B cell (primary cell): ENCODE measurements around the gene S100PBP. TPM values are rescaled to one million over a fixed set of nuclear protein-coding genes. Genes with fewer than 3 reads are reported as not detected.

Experiments used
- ATAC-seq: fragments of 200-7000 bp; cut with Tn5 transposase; one replicate; pipeline ENCODE4 v1.10.0; 2021; ENCODE audit warnings: low read depth, mild to moderate bottlenecking, moderate number of reproducible peaks, moderate library complexity
- CTCF ChIA-PET: fragments of 350-600 bp; sonication (Branson Sonifier 250); formaldehyde crosslinking; loops from one replicate; lab custom pipeline; 2021; ENCODE audit warnings: antibody characterized with exemption, inconsistent platforms; lab: Charles Lee
- POLR2A ChIA-PET: fragments of 350-600 bp; sonication (Branson Sonifier 250); formaldehyde crosslinking; loops from one replicate; lab custom pipeline; 2021; ENCODE audit warnings: antibody characterized with exemption; lab: Charles Lee
- DNase-seq: peaks from one replicate; pipeline ENCODE4 v3.0.0; 2013
- H2AFZ ChIP-seq: 2 replicates; pipeline ENCODE4 v1.6.1; 2012; ENCODE audit warnings: mild to moderate bottlenecking, low read depth, low read length; ENCODE audit not compliant: insufficient read depth, poor library complexity, severe bottlenecking
- H3K27ac ChIP-seq, 2 donors: 1 replicate in 1 of 2; 2 replicates in 1 of 2; pipeline ENCODE4 v1.5.1; 2012 to 2013; ENCODE audit warnings: low read length in 2 of 2, mild to moderate bottlenecking in 2 of 2, moderate library complexity in 1 of 2
- H3K27me3 ChIP-seq, 4 experiments: fragments of 200-600 bp in 1 of 4; sonication (generic) in 1 of 4; replicated peaks in 1 of 4; 1 replicate in 2 of 4; 2 replicates in 2 of 4; pipeline versions ENCODE4 v1.6.1 to v1.7.0; 2013 to 2016; ENCODE audit warnings: low read length in 3 of 4, mild to moderate bottlenecking in 2 of 4, mixed read lengths in 1 of 4, moderate library complexity in 1 of 4; ENCODE audit not compliant: insufficient read depth in 4 of 4, control insufficient read depth in 3 of 4; ENCODE audit errors: control extremely low read depth in 1 of 4
- H3K36me3 ChIP-seq, 2 experiments: replicated peaks in 1 of 2; 1 replicate in 1 of 2; 2 replicates in 1 of 2; pipeline versions ENCODE4 v1.6.1 to v1.7.1; 2013; ENCODE audit warnings: low read length in 1 of 2; ENCODE audit not compliant: insufficient read depth in 2 of 2, control insufficient read depth in 1 of 2; ENCODE audit errors: control extremely low read depth in 1 of 2, extremely low read depth in 1 of 2
- H3K4me1 ChIP-seq, 2 donors: fragments of 200-600 bp in 1 of 2; sonication (generic) in 1 of 2; 1 replicate in 1 of 2; 2 replicates in 1 of 2; pipeline versions ENCODE4 v1.5.1 to v1.6.1; 2013 to 2017; ENCODE audit warnings: low read length in 2 of 2; ENCODE audit not compliant: control insufficient read depth in 2 of 2, insufficient read depth in 2 of 2
- H3K4me2 ChIP-seq: replicated peaks from 2 replicates; pipeline ENCODE3; 2012; ENCODE audit warnings: mild to moderate bottlenecking, low read depth, low read length; ENCODE audit not compliant: poor library complexity, severe bottlenecking
- H3K4me3 ChIP-seq, 5 experiments: fragments of 200-600 bp in 1 of 5; sonication (generic) in 1 of 5; 1 replicate in 3 of 5; 2 replicates in 2 of 5; pipeline versions ENCODE4 v1.5.1 to v1.7.0; 2011 to 2016; ENCODE audit warnings: low read length in 4 of 5, mild to moderate bottlenecking in 4 of 5, low read depth in 2 of 5, control low read depth in 1 of 5, moderate library complexity in 1 of 5; ENCODE audit not compliant: insufficient read depth in 1 of 5; ENCODE audit errors: control extremely low read depth in 1 of 5, extremely low read depth in 1 of 5
- H3K79me2 ChIP-seq: fragments of 200-600 bp; sonication (generic); one replicate; pipeline ENCODE4 v1.6.0; 2016; ENCODE audit warnings: low read length; ENCODE audit not compliant: control insufficient read depth, insufficient read depth
- H3K9ac ChIP-seq: fragments of 200-600 bp; sonication (generic); 2 replicates; pipeline ENCODE4 v1.6.1; 2017; ENCODE audit warnings: mild to moderate bottlenecking, low read length, moderate library complexity
- H3K9me3 ChIP-seq, 3 donors: one replicate each; pipeline versions ENCODE4 v1.6.1 to v1.7.1; 2013; ENCODE audit warnings: low read length in 2 of 3; ENCODE audit not compliant: control insufficient read depth in 2 of 3, insufficient read depth in 1 of 3; ENCODE audit errors: control extremely low read depth in 1 of 3
- H4K20me1 ChIP-seq: 2 replicates; pipeline ENCODE4 v1.6.0; 2012; ENCODE audit warnings: mild to moderate bottlenecking, low read length; ENCODE audit not compliant: insufficient read depth, control insufficient read depth, poor library complexity, severe bottlenecking
- H3K27ac Mint-ChIP-seq: one replicate; pipeline ENCODE4 v1.8.0; 2021; ENCODE audit warnings: mixed read lengths
- H3K27me3 Mint-ChIP-seq: one replicate; pipeline ENCODE4 v1.8.0; 2021; ENCODE audit warnings: mixed read lengths
- H3K4me1 Mint-ChIP-seq: one replicate; pipeline ENCODE4 v1.8.0; 2021; ENCODE audit warnings: mixed read lengths
- H3K4me3 Mint-ChIP-seq: one replicate; pipeline ENCODE4 v1.8.0; 2021; ENCODE audit warnings: mixed read lengths
- H3K9me3 Mint-ChIP-seq: one replicate; pipeline ENCODE4 v1.8.0; 2022; ENCODE audit warnings: mixed read lengths; ENCODE audit not compliant: insufficient read depth
- CTCF ChIP-seq: fragments of 200-600 bp; IDR thresholded peaks from one replicate; pipeline ENCODE4 v1.8.0; 2022; ENCODE audit warnings: antibody characterized with exemption, mild to moderate bottlenecking
- EZH2 ChIP-seq: IDR thresholded peaks from 2 replicates; pipeline ENCODE4 v1.6.1; 2012; ENCODE audit warnings: borderline replicate concordance, low read depth, mild to moderate bottlenecking, moderate library complexity, low read length; ENCODE audit not compliant: insufficient read depth, poor library complexity, severe bottlenecking
- WGBS: methylation state at CpG from one replicate; pipeline ENCODE4 v1.1.5; 2013; ENCODE audit warnings: missing lambda C conversion rate; ENCODE audit not compliant: insufficient coverage; 5-methylcytosine and 5-hydroxymethylcytosine counted together
- intact Hi-C: fragments of 100-400 bp; cut with micrococcal nuclease; formaldehyde crosslinking; loops from one replicate; pipeline ENCODE4 v1.10.0; 2022
- polyA plus RNA-seq: library from polyadenylated mRNA; depleted of rRNA; stranded (reverse); fragments of >200 nt; gene quantifications from 2 replicates; pipeline ENCODE4 v1.2.3, GENCODE V29; 2012
- total RNA-seq, 2 donors: library from RNA; stranded (reverse); fragments of 120-200 nt in 1 of 2; gene quantifications; 1 replicate in 1 of 2; 2 replicates in 1 of 2; pipeline versions ENCODE4 v1.2.3 to v1.2.4, GENCODE V29; 2013 to 2022

S100PBP gene
- total and polyA plus RNA-seq, 2 donors (not counting 1 experiment from before 2014, with no cell fraction given): 32.5 to 94.1 TPM

GRCh38 chr1:32797456-32797855 is 20.0 kb upstream of the S100PBP start:
- no peak for TF ChIP-seq CTCF
- no peak for TF ChIP-seq EZH2
- Mint-ChIP-seq H3K4me1 (peaks cover 42% of the 10 kb centered on the region), H3K9me3 (no peaks in the 10 kb centered on the region), H3K27me3 (no peaks in the 10 kb centered on the region), H3K27ac (peak overlapping the region; percentile 85), H3K4me3 (no peak overlapping the region)
- intact Hi-C loops: no loop called here
- Histone ChIP-seq H3K4me2 (no peak overlapping the region), H3K79me2 (no peaks in the 10 kb centered on the region), H2AFZ (no peak overlapping the region), H3K27me3 (no peaks in the 10 kb centered on the region), H3K9me3 (no peaks in the 10 kb centered on the region), H3K36me3 (peaks cover 2 to 14% of the 10 kb centered on the region in 2 experiments), H3K27ac (no peak overlapping the region), H3K4me1 (peaks cover 16 to 36% of the 10 kb centered on the region in 2 donors), H3K9ac (no peak overlapping the region), H3K4me3 (no peak overlapping the region), H4K20me1 (no peaks in the 10 kb centered on the region)
- DNase-seq (no peak), ATAC-seq (no peak)
- POLR2A ChIA-PET: no interaction called here
- CTCF ChIA-PET: no interaction called here
- no CpG with 5 or more reads among the region's 1 CpG for WGBS

- H3K9me3 ChIP-seq: no peaks in the 10 kb centered on the region
- ATAC-seq (no peak), DNase-seq (no peak)
- POLR2A ChIA-PET: no interaction called here
- peak overlapping the region; percentile 67 for H3K27ac Mint-ChIP-seq
- H3K27me3 Mint-ChIP-seq: no peaks in the 10 kb centered on the region
- no peak overlapping the region for H3K9ac ChIP-seq
- H4K20me1 ChIP-seq: no peaks in the 10 kb centered on the region
- H3K27ac ChIP-seq: no peak overlapping the region
- H3K4me3 Mint-ChIP-seq: no peak overlapping the region
- H3K4me3 ChIP-seq: no peak overlapping the region
- H3K4me2 ChIP-seq: no peak overlapping the region
- WGBS: 100% methylated on average over 2 of the region's 4 CpGs
- peaks cover 16 to 36% of the 10 kb centered on the region in 2 donors for H3K4me1 ChIP-seq
- CTCF ChIA-PET: no interaction called here
- no peaks in the 10 kb centered on the region for H3K79me2 ChIP-seq
- TF ChIP-seq CTCF: no peak
- no peak overlapping the region for H2AFZ ChIP-seq
- peaks cover 0 to 16% of the 10 kb centered on the region in 2 experiments for H3K36me3 ChIP-seq
- H3K4me1 Mint-ChIP-seq: peaks cover 39% of the 10 kb centered on the region
- intact Hi-C loops: no loop called here
- no peaks in the 10 kb centered on the region for H3K27me3 ChIP-seq
- H3K9me3 Mint-ChIP-seq: no peaks in the 10 kb centered on the region
Observed at GRCh38 chr1:32798191-32798590, 19.3 kb upstream of the S100PBP start.
